NB4 (cell line): Measurements from ENCODE around the gene ADAMTS4.

Source experiments
- DNase-seq: peaks from one replicate; pipeline ENCODE4 v3.0.0; 2010; ENCODE audit warnings: low read depth
- H3K4me3 ChIP-seq: one replicate; pipeline ENCODE4 v1.5.1; 2011; ENCODE audit warnings: mild to moderate bottlenecking, low read depth, low read length, moderate library complexity
- TF ChIP-seq, protein P1 (sequence below): IDR thresholded peaks from one replicate; pipeline ENCODE4 v1.5.1; 2012; ENCODE audit warnings: low read depth, low read length

ADAMTS4 gene

DNA sequence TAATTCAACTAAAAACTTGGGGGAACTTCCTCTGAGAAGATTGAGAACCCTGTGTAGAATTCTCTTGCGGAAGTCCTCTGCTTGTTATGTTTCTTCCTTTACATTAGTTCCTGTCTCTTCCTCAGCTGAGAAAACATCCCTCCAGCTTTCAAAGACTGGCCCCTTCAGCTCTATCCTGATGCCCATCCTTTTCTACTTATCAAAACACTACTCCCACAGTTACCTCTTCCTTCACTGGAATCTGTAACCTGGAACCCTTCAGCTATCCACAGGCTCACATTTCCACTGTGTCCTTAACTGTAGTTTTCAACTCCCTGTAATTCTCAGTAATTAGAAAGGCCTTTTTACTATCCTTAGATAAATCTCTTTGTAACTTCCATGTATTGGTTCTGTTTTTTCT, 60.4 kb downstream of the ADAMTS4 start:
- no peak for DNase-seq
- TF ChIP-seq, protein P1, sequence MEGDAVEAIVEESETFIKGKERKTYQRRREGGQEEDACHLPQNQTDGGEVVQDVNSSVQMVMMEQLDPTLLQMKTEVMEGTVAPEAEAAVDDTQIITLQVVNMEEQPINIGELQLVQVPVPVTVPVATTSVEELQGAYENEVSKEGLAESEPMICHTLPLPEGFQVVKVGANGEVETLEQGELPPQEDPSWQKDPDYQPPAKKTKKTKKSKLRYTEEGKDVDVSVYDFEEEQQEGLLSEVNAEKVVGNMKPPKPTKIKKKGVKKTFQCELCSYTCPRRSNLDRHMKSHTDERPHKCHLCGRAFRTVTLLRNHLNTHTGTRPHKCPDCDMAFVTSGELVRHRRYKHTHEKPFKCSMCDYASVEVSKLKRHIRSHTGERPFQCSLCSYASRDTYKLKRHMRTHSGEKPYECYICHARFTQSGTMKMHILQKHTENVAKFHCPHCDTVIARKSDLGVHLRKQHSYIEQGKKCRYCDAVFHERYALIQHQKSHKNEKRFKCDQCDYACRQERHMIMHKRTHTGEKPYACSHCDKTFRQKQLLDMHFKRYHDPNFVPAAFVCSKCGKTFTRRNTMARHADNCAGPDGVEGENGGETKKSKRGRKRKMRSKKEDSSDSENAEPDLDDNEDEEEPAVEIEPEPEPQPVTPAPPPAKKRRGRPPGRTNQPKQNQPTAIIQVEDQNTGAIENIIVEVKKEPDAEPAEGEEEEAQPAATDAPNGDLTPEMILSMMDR = no peak
- no peak overlapping the region for H3K4me3 ChIP-seq

DNA sequence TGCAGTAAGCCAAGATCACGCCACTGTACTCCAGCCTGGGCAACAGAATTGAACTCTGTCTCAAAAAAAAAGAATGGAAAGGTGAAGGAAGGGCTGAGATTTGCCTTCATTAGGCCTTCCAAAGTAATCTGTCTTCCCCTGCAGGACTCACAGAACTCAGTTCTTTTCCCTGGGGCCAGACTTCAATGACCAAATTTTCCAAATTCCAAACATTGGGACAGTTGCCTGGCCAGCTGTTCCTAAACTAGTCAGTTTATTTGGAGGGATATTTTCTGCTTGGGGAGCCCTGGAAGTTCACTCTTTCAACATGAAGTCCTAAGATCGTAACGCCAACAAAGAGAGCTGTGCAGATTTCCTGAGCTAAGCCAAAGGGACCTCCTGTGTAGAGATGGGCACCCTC, 61.0 kb downstream of the ADAMTS4 start:
- DNase-seq = no peak
- TF ChIP-seq, protein P1 = no peak
- H3K4me3 ChIP-seq = no peak overlapping the region
